ENCODE results near the gene COL18A1.

The COL18A1 gene

DNA sequence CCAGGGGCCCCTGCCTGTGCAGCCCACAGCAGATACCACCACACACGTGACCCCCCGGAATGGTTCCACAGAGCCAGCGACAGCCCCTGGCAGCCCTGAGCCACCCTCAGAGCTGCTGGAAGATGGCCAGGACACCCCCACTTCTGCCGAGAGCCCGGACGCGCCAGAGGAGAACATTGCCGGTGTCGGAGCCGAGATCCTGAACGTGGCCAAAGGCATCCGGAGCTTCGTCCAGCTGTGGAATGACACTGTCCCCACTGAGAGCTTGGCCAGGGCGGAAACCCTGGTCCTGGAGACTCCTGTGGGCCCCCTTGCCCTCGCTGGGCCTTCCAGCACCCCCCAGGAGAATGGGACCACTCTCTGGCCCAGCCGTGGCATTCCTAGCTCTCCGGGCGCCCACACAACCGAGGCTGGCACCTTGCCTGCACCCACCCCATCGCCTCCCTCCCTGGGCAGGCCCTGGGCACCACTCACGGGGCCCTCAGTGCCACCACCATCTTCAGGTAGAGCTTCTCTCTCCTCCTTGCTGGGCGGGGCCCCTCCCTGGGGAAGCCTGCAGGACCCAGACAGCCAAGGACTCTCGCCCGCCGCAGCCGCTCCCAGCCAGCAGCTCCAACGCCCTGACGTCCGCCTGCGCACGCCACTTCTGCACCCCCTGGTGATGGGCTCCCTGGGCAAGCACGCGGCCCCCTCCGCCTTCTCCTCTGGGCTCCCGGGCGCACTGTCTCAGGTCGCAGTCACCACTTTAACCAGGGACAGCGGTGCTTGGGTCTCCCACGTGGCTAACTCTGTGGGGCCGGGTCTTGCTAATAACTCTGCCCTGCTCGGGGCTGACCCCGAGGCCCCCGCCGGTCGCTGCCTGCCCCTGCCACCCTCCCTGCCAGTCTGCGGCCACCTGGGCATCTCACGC, 51.0 kb downstream of the COL18A1 start:
- no peak for DNase-seq (ENCODE audit: low spot score)

DNA sequence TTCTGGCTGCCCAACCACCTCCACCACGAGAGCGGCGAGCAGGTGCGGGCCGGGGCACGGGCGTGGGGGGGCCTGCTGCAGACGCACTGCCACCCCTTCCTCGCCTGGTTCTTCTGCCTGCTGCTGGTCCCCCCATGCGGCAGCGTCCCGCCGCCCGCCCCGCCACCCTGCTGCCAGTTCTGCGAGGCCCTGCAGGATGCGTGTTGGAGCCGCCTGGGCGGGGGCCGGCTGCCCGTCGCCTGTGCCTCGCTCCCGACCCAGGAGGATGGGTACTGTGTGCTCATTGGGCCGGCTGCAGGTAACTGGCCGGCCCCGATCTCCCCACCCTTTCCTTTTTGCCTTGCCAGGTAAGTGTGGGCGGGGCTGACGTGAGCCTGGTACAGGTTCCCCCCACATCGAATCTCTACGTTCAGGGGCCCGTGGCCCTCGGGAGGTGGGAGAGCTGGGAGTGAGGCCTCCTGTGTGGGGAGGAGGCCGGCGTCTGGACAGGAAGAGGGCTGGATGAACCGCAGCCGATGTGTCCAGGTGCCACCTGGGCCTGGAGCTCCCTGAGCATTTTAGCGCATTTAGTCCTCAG, 51.7 kb downstream of the COL18A1 start:
- no peak for DNase-seq (ENCODE audit: low spot score)

DNA sequence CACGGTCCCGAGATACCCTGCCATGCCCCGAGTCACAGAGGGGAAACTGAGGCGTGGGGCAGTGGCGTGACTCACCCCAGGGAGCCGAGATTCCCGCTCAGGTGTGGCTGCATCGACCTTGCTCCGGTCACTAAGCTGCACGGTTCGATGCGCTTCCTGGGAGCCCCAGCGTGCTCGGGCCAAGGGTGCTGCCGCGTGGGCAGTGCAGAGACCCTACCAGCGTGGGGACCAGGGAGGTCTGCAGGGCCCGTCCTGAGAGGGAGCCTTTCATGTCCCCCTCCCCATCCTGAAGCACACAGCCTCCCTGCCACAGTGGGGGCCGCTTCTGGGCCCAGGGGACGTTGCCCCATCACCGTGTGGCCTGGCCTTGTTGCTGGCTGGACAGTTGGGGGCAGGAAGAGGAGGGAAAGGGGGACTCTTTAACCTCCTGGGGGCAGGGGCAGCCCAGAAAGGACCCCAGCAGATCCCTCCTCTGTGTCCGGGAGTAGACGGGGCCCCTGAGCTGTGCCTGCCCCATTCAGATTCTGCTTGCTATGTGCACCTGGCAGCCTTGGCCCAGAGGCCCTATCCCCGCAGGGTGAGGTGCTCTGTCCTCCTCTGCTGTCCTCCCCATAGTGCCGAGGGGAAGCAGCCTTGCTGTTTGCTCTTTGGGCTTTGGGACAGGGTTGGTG, 52.3 kb downstream of the COL18A1 start:
- DNase-seq (ENCODE audit: low spot score), result no peak

DNA sequence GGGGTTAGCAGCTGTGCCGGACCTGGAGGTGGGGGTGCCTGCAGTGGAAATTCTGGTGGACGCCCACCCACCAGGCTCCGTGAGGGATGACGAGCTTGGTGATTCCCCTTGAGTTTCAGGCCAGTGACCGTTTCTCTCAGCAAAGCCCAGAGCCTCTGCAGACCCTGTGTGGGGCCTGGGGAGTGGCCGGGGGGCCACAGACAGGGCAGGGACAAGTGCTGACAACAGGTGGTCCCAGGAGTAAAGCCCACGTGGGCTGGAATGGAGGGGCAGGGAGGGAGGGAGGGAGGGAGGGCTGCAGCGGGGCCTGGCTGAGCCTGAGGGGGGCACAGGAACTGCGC, 52.8 kb downstream of the COL18A1 start:
- DNase-seq (ENCODE audit: low spot score), result no peak

DNA sequence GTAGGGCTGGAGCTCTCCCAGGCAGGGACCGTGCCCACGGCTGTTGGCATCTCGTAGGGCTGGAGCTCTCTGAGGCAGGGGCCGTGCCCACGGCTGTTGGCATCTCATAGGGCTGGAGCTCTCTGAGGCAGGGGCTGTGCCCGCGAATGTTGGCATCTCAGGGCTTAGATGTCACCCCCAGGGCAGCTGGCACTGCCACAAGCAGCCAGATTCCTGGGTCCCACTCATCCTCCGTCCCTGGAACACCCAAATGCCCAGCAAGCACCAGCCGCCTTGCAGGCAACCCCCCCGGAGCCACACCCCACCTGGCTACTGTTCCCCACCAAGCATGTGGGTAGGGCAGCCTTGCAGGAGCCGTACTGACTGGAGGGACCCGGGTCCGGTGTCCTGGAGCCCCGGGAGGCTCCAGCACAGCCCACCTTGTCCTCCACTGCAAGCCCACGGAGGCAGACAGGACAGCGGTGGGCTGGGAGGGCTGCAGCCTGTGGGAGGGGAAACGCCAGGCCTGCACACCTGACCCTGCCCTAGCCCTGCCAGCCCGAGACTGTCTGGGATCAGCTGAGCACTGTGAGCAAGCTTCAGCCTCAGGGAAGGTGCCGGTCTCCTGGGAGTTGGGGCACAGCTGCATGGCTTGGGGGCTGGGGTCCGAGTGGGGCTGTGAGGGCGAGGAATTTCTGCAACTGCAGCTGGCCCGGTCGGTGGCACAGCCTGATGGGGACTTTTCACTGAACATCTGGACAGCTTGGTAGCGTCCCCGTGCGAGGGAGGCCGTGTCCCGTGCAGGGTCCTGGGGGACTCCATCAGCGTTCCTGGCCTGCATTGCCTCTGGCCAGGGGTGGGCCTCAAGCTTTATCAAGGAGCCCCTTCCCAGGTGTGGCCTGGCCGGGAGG, 53.6 kb downstream of the COL18A1 start:
- DNase-seq (ENCODE audit: low spot score), result no peak

DNA sequence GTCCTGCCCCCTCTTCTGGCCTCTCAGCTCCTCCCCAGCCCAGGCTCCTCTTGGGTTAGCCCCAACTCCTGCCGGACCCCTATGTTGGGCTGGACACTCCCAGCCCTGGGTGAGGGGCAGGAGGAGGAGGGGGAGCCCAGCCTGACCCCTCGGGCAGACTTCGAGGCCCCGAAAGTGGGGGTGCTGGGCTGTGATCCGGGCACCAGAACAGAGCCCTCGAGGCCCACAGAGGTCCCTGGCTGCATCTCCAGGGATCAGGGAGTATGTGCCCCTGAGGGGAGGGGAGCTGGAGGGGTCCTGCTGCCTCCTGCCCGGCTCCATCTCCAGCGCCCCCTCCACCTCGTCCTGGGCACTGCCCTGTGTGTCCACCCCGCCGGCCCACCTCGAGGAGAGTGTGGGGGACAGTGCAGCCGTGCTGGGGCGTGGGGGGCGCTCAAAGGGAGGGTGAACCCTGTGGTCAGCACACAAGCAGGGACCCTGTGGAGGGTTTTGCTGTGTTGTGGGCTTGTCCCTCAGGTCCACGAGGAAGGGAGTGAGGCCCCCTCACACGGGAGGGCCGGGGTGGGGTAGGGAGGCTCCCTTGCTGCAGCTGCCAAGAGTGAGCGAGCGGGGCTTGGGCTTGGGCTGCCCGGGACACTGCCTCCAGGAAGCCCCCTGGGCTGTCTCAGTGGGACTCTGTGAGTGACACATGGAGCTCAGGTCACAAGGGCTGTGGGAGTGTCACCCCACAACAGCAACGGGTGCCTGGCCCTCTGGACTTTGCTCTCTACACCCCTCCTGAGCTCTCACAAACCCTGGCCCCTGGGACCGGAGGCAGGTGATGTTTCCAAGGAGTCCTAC, 54.4 kb downstream of the COL18A1 start:
- no peak for DNase-seq (ENCODE audit: low spot score)

DNA sequence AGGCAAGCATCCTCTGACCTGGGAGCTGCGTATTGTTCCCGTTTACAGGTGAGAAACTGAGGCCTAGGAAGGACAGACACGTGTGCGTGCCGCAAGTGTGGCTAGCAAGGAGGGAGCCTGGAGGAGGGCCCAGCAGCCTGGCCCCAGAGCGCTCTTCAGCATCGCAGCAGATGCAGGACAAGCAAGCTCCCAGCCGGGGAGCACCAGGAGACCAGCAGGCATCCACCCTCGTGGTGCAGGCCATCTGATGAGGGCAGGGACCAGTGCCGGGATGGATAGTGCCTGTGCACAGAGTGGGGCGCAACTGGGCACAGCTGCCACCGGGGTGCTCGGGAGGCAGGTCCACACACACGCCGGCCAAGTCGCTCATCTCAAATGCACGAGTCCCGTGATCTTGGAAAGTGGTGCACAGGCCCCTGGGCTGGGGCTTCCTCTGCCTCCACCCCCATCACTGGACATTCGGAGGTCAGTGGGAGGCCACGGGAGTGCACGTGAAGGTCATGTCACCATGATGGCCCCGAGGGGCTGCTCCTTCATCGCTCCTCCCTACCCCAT, 55.1 kb downstream of the COL18A1 start:
- no peak for DNase-seq (ENCODE audit: low spot score)

DNA sequence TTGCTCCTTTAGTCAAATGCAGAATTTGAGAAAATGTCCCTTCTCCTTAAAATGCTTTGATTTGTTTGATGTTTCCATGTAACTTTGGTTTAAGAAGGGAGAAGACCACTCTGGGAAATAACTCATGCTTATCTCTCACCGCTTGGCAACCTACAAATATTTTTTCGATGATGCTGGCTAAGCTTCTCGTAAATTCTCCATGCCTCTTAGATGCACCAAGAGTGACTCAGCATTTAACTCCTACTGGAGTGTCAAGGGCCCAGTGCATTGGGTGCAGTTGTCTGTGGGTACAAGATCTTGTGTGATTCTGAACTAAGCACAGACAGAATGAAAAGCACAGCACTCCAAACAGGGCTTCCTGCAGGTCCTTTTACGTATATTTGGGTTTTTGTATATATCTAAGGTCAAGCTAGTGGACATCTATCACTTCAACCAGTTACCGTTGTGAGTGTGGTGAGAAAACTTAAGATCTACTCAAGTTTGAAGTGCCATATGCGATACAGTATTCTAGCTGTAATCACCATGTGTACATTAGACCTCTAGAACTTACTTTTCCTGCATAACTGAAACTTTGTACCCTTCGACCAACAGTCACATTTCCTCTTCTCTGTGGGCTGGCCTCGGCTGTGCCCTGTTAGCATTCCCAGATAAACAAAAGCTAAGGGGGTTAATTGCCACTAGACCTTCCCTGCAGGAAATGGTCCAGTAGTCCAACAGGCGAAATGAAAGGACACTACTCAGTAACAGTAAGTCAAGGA, 55.8 kb downstream of the COL18A1 start:
- peak; percentile 90 for DNase-seq (ENCODE audit: low spot score)

DNA sequence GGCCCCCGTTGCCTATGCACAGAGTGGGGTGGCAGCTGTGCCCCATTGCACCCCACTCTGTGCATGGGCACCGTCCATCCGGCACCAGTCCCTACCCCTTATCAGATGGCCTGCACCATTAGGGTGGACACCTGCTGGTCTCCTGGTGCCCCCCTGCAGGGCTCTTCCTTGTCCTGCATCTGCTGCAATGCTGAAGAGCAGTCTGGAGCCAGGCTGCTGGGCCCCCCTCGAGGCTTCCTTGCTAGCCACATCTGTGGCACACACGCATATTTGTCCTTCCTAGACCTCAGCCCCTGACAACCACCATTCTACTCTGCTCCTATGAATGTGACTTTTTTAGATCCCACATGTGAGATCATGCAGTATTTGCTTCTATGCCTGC, 56.4 kb downstream of the COL18A1 start:
- DNase-seq (ENCODE audit: low spot score), result no peak

DNA sequence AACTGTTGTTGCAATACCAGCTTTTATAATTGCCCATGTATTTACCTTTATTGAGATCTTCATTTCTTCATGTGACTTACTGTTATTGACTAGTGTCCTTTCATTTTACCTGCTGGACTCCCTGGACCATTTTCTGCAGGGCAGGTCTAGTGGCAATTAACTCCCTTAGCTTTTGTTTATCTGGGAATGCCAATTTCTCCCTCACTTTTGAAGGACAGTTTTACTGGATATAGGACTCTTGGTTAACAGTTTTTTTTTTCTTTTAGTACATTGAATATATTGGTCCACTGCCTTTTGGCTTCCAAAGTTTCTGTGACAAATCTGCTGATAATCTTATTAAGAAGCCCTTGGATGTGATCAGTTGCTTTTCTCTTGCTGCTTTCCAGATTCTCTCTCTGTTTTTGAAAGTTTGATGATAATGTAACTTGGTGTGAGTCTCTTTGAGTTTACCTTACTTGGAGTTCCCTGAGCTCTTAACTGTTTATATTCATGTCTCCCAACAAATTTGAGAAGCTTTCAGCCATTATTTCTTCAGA, 56.9 kb downstream of the COL18A1 start:
- DNase-seq (ENCODE audit: low spot score), result no peak

DNA sequence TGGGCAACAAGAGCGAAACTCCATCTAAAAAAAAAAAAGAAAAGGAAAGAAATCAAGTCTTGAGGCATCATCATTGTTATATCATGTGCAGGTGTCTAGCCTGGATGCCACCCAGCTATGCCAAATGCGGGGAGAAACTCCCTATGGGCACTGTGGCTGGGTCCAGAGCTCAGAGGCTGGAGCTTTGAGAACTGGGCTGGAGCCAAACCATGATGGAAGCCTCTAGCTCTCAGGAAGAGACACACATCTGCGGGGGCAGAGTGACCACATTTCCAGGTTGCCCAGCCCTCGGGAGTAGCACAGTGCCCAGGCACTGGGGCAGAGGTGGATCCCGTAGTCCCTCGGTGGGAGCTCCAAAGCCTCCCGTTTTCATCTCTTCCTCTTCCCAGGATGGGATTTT, 58.9 kb downstream of the COL18A1 start:
- no peak for DNase-seq (ENCODE audit: low spot score)

DNA sequence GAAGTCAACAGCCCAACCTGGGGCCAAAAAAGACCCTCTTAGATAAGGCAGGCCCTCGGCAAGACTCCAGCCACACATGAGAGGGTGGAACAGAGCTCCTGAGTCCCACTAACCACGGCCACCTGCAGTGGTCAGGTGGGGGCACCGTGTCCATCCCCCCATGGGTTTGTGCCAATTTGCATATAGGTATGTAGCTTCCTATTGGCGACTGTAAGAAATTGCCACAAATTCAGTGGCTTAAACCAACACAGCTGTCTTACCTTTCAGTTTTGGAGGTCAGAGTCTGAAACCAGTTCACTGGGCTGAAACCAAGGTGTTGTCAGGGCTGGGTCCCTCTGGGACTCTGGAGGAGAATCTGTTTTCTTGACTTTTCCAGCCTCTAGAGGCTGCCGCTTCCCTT, 59.3 kb downstream of the COL18A1 start:
- no peak for DNase-seq (ENCODE audit: low spot score)

DNA sequence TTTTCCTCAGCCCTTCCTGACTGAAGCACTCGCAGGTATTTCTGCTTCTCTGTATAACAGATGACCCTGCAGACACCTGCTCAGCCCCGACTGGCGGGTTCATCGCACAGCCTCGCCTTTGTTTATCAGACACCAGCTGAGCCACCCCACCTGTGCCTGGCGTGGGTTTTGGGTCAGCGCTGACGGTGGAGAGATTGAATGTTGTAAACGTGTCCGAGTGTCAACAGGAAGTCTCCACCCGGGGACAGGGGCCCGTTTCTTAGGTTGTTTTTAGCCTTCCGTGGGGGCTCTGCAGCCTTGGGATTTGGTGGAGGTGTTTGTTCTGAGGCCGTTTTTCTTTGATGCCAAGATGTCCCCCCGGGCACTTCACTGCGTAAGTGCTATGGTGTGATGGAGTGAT, 60.1 kb downstream of the COL18A1 start:
- DNase-seq (ENCODE audit: low spot score), result no peak

DNA sequence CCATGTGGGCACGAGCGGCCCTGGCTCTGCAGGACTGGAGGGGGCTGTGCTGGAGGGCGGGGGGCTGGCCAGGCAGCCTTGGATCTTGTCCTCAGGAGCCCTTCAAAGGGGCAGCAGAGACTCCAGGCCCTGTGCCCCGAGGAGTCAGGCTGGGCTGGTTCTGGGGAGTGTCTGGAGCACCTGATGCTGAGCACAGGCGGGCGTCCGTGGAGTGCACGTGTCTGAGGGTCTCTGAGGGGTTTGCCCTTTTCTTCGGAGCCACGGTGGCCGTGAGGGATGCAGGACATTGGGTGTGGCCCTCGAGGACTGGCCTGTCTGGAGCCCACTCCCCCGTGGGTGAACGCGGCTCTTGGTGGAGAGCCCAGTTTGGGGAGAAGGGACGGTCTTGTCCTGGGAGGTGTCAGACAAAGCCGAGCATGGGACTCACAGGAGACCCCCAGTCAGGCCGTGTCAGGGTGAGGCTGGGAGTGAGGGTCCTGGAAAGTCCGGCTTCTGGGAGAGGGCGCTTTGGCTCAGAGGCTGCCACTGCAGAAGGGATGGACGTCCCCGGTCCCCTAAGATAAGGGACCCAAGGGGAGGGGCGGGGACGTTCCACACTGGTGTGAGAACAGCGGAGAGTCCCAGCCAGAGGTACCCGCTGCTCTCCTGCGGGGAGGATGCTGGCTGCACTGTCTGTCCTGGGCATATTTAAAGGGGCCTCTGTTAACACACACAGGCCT, 60.8 kb downstream of the COL18A1 start:
- DNase-seq (ENCODE audit: low spot score), result no peak

DNA sequence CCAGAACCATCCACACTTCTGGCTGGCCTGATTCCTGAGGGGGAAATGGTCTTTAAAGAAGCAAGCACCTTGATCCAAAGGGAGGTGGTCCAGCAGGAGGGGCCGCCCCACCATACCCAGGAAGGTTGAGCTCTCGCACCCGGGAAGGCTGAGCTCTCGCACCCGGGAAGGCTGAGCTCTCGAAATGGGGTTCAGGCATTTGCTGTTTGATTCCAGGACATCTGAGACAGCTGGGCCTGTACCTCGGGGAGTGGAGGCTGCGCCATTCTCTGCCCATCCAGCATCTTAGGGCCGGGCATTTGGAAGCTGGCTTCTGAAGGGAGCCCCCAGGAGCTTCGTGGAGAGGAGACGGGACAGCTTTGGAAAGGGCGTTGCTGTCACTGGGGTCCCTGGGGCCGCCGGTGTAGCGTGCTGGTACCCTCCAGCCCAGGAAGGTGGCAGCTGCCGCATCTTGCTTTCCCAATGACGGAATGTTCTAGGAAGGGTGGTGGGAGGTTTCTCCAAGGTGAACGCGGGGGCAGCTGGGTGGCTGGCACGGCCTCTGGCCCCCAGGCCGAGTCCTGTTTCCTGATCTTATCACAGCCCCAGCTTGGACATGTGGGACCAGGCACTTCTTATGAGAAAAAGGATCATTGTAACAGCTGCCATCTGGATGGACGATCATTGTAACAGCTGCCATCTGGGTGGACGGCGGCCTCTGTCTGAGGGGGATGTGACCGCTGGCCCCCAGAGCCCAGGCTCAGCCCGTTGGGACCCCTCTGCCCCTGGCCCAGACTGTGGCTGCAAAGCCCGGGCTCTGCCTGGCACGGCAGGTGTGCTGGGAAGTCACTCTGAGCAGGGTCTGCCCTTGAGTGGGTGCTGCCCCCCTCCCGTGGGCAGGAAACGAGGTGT, 61.6 kb downstream of the COL18A1 start:
- no peak for DNase-seq (ENCODE audit: low spot score)

DNA sequence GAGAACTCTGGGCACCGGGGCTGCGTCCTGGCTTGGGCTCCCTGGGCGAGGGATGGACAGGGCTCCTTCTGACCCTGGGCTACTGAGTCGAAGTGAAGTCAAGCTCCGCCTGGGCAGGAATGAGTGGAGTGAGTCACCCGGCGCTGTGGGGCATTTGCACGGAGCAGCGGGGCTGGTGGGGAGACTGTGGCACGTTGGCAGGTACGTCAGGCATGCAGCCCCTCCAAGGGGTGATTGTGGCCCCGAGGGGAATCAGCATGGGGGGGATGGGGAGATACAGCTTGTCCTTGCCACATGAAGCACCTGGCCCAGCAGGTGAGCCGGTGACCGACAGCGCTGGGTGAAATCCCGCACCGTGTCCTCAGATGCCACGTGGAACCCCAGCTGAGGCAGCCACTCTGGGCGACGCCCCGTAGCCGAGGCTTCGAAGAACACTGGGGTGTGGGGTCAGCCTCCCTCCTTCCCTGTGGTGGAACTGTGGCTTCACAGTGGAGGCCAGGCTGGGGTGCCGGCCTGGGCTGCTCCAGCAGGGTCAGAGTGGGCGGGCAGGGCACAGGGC, 62.3 kb downstream of the COL18A1 start:
- DNase-seq (ENCODE audit: low spot score), result no peak

DNA sequence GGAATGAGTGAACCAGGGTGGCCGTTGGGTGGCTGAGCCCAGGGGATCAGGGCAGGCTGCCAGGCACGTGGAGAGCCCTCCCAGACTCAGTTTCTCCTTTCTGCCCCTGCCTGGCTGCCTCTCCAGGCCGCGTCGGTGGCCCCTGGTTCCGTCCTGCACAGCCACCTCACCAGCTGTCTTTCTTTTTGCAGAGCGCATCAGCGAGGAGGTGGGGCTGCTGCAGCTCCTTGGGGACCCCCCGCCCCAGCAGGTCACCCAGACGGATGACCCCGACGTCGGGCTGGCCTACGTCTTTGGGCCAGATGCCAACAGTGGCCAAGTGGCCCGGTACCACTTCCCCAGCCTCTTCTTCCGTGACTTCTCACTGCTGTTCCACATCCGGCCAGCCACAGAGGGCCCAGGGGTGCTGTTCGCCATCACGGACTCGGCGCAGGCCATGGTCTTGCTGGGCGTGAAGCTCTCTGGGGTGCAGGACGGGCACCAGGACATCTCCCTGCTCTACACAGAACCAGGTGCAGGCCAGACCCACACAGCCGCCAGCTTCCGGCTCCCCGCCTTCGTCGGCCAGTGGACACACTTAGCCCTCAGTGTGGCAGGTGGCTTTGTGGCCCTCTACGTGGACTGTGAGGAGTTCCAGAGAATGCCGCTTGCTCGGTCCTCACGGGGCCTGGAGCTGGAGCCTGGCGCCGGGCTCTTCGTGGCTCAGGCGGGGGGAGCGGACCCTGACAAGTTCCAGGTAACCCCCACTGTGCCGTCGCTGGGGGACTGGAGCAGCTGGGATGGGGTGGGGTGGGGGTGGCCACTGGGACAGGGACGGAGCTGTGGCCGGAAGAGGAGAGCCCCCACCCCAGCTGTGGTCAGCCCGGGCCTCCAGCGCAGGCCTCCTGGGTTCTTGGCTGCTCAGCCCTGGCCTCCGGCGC, 63.3 kb downstream of the COL18A1 start:
- DNase-seq (ENCODE audit: low spot score), result no peak
